Left cardiac atrium (tissue), 4 donors: ENCODE data around the gene IKBKE. TPM values are rescaled to one million over a fixed set of nuclear protein-coding genes. Genes with fewer than 3 reads are reported as not detected.

Experiments
- ATAC-seq, 2 donors: fragments of 200-7000 bp; cut with Tn5 transposase; one replicate each; pipeline ENCODE4 v1.9.1; 2020; ENCODE audit warnings: mild to moderate bottlenecking in 2 of 2, moderate library complexity in 2 of 2
- DNase-seq: peaks from one replicate; pipeline ENCODE4 v3.0.0-alpha.2; 2020
- intact Hi-C, 2 donors: fragments of 100-400 bp; cut with DNase I; formaldehyde crosslinking; loops; one replicate each; pipeline versions ENCODE4 v1.14.1 to v1.15.1; 2022 to 2023
- total RNA-seq, 2 donors: library from RNA; stranded (reverse); fragmentation: NEBNext Ultra II Directional; extraction: Animal tissue kit (Norgen Biotek cat#: 25700); gene quantifications; one replicate each; pipeline ENCODE4 v1.2.1, GENCODE V29; 2021
- donor health status: DM: no; HTN: yes; CAD: no.
- donor health status: DM: no; HTN: yes; CAD: no; lungs with severe emphysema.
- donor health status: DM: yes; HTN: yes; CAD: no.
- donor health status: Dilated cardiomyopathy.

The IKBKE gene
- total RNA-seq, 2 donors from 2014 or later: 0.94 to 1.7 TPM

GRCh38 chr1:206521127-206521526, 50.9 kb downstream of the IKBKE start:
- ATAC-seq (no peak), DNase-seq (no peak)
- intact Hi-C loops: no loop called here

- DNase-seq (no peak), ATAC-seq (peak; percentile 68 to 86)
- intact Hi-C loops: no loop called here
Observed at GRCh38 chr1:206521694-206522402, 51.6 kb downstream of the IKBKE start.

GRCh38 chr1:206524739-206525364, 54.6 kb downstream of the IKBKE start:
- intact Hi-C loops: no loop called here
- DNase-seq: no peak
- ATAC-seq: no peak

- DNase-seq (no peak), ATAC-seq (no peak)
- intact Hi-C loops: no loop called here
Observed at GRCh38 chr1:206526064-206526911, 56.0 kb downstream of the IKBKE start.

- DNase-seq (no peak), ATAC-seq (no peak)
- intact Hi-C loops: no loop called here
Observed at GRCh38 chr1:206529425-206529824, 59.1 kb downstream of the IKBKE start.

- DNase-seq (no peak), ATAC-seq (no peak)
- intact Hi-C loops: no loop called here
Observed at GRCh38 chr1:206532368-206532767, 62.1 kb downstream of the IKBKE start.

GRCh38 chr1:206534552-206534951, 64.3 kb downstream of the IKBKE start:
- ATAC-seq: no peak
- no peak for DNase-seq
- intact Hi-C loops: no loop called here

GRCh38 chr1:206535853-206536188, 65.5 kb downstream of the IKBKE start:
- intact Hi-C loops: no loop called here
- DNase-seq (no peak), ATAC-seq (no peak)

- ATAC-seq (no peak), DNase-seq (no peak)
- intact Hi-C loops: no loop called here
Observed at GRCh38 chr1:206537141-206537540, 66.9 kb downstream of the IKBKE start.

GRCh38 chr1:206538086-206538770, 68.0 kb downstream of the IKBKE start:
- intact Hi-C loops: no loop called here
- ATAC-seq (no peak), DNase-seq (no peak)

- no peak for DNase-seq
- ATAC-seq: no peak
- intact Hi-C loops: no loop called here
Observed at GRCh38 chr1:206538901-206539640, 68.8 kb downstream of the IKBKE start.

GRCh38 chr1:206540044-206540780, 69.9 kb downstream of the IKBKE start:
- intact Hi-C loops: loop anchor here in 1 of 2 donors (5.0 kb wide), 2 partner anchors 42 to 48 kb away; no protein-coding TSS in a partner anchor
- peak; percentile 71 for DNase-seq
- ATAC-seq: peak; percentile 92 to 94

- ATAC-seq (no peak), DNase-seq (no peak)
- intact Hi-C loops: loop anchor here in 1 of 2 donors (5.0 kb wide), 2 partner anchors 41 to 49 kb away; no protein-coding TSS in a partner anchor
Observed at GRCh38 chr1:206541236-206541833, 71.1 kb downstream of the IKBKE start.

- intact Hi-C loops: loop anchor here (5.0 kb wide), 2 partner anchors 38 to 52 kb away; no protein-coding TSS in a partner anchor
- DNase-seq (peak; percentile 77), ATAC-seq (peak; percentile 60 to 62)
Observed at GRCh38 chr1:206544562-206545257, 74.4 kb downstream of the IKBKE start.

GRCh38 chr1:206545351-206545750, 75.1 kb downstream of the IKBKE start:
- no peak for DNase-seq
- intact Hi-C loops: loop anchor here in 1 of 2 donors (5.0 kb wide), 1 partner anchor 37 kb away; no protein-coding TSS in a partner anchor
- no peak for ATAC-seq
